HG02610 (cell line): ENCODE data around the gene C1orf105.
A peak's percentile ranks its signal among the peaks of the same experiment; 100 is the strongest.
"Not testable (repeated sequence)": the region's sequence is repeated elsewhere in the genome, so short reads cannot be mapped to it uniquely, and the experiment has no call there.

Source experiments
- ATAC-seq: cut with Tn5 transposase; IDR thresholded peaks from one replicate; pipeline ENCODE4 v1.9.1; 2021; ENCODE audit warnings: mild to moderate bottlenecking, moderate library complexity; ENCODE audit not compliant: unreplicated experiment

C1orf105 gene

DNA sequence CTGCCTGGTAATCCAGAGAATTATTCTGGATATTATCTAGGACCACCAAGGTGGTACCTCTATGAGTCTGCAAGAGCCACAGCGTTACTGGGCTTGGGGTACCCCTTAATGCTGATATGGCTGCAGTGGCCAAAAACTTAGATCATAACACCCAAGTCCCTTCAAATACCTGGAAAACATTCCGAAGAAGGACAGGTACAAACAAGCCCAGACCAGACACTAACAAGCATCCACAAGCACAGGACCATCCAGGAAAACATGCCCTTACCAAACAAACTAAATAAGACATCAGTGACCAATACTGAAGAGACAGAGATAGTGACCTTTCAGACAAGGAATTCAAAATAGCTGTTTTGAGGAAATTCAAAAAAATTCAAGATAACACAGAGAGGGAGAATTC lies 2.9 kb downstream of the C1orf105 start:
- ATAC-seq, result no peak

DNA sequence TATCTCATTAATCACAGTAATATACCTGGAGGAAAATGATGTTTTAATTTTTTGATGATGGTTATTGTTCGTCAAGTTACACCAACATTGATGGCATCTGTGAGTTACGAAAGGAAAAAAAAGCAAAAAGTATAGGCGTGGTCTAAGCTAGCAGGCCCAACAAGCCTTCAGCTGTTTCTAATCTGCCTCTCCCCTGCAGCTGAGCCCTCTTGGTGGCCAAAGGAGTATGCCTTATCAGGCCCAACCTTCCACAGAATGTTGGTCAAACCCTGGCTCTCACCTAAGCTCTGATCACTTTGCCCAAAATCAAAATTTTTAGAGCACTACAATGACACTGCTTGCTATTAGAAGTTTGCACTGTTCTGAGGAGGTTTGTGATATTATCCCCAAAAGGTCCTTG lies 4.9 kb downstream of the C1orf105 start:
- no peak for ATAC-seq

DNA sequence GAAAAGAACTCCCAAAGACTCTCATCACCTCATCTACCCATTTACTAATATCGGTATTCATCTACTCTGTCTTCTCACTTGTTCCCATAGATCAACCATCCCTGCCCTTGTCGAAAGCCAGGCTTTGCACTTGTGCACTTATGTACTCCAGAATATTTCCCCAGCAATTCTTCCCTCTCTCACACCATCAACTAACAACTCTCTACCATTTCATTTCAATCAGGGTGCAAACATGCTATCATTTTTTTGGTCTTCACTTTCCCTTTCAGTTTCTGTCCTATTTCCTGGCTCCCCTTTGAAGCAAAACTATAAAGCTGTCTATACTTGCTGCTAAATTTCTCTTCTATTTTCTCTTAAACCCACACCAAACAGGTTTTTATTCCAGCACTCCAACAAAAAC lies 6.7 kb downstream of the C1orf105 start:
- ATAC-seq, result no peak

DNA sequence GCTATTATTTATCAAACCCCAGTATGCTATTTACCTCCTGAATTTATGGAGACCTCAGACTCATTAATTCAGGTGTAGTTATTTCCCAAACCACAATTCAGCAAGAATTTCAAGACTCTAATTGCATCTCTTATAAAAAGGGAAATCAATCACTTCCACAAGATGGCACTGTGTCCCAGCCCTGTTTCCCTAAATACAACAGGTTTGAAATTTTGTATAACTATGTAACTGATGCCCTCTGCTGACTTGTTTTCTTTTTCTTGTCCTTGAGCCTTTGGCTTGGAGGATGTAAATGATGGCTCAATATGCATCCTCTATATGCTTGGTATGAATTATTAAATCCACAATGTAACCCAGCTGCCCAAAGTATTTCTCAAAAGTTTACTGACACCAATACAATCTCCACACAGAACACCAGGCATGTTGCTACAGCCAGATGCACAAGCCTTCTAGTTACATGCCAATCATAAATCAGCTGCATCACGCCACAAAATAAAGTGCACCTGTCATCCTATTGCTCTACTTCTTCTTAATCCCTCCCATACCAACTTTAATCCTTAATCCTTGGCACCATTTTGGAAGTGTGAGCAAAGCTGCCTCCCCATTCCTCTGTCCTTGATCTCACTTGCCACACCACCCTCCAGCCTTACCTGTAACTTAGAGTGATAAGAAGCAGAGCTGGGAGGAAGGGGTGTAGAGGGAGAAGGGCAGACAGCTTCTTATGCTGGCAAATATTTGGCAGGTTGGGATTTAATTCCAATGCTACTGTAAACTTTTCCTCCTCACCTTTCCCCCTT lies 9.0 kb downstream of the C1orf105 start:
- no peak for ATAC-seq

DNA sequence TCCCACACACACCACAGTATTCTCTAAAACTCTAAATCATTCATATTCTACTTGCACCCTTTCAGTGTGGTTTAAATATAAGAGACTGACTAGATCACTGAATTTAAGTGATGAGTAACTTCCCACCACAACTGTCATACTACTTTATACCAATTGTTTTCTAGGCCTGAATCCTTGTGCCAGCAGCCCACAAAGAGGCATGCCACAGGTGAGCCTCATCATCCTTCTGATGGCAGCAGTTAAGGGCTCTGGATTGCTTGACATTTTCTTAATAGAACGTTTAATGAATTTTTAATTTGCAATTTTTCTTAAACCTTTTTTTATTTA lies 9.6 kb downstream of the C1orf105 start:
- ATAC-seq, result no peak

DNA sequence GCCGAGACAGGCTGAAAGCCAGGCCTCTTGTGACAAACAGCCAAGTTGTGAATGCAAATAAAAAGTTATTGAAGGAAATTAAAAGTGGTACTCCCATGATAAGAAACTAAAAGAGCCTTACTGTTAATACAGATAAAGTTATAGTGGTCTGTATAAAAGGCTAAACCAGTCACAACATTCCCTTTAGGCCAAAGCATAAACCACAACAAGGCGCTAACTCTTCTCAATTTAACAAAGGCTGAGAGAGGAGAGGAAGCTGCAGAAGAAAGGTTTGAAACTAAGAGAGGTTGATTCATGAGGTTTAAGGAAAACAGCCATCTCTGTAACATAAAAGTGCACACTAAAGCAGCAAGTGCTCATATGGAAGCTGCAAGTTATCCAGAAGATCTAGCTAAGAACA lies 10.7 kb downstream of the C1orf105 start:
- ATAC-seq, result no peak

DNA sequence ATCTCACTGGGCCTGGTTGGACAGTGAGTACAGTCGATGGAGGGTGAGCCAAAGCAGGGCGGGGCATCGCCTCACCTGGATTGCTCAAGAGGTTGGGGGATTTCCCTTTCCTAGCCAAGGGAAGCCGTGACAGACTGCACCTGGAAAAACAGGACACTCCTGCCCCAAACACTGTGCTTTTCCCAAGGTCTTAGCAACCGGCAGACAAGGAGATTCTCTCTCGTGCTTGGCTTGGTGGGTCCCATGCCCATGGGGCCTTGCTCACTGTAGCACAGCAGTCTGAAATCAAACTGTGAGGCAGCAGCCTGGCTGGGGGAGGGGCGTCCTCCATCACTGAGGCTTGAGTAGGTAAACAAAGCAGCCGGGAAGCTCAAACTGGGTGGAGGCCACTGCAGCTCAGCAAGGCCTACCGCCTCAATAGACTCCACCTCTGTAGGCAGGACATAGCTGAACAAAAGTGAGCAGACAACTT lies 11.3 kb downstream of the C1orf105 start:
- ATAC-seq, result no peak

DNA sequence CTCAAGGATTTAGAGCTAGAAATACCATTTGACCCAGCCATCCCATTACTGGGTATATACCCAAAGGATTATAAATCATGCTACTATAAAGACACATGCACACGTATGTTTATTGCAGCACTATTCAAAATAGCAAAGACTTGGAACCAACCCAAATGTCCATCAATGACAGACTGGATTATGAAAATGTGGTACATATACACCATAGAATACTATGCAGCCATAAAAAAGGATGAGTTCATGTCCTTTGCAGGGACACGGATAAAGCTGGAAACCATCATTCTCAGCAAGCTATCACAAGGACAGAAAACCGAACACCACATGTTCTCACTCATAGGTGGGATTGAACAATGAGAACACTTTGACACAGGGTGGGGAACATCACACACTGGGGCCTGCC lies 16.7 kb downstream of the C1orf105 start:
- not testable (repeated sequence) for ATAC-seq

DNA sequence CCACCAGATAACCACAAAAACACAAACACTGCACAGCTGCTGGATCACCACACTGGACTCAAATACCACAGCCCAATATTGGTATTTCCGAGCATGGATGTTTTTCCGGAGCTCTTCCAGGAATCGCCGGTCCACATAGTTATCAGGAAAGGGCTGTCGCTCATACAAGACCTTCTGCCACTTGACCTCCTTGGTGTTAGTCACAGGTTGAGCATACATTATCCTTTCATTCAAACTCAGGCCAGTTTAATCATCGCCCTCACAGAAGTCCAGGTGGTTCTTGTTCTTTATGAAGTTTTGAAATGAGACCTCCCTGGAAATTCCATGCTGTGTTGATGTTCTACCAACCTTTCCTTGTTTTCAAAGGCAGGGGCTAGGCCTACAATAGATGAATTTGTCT lies 21.9 kb downstream of the C1orf105 start:
- no peak for ATAC-seq

DNA sequence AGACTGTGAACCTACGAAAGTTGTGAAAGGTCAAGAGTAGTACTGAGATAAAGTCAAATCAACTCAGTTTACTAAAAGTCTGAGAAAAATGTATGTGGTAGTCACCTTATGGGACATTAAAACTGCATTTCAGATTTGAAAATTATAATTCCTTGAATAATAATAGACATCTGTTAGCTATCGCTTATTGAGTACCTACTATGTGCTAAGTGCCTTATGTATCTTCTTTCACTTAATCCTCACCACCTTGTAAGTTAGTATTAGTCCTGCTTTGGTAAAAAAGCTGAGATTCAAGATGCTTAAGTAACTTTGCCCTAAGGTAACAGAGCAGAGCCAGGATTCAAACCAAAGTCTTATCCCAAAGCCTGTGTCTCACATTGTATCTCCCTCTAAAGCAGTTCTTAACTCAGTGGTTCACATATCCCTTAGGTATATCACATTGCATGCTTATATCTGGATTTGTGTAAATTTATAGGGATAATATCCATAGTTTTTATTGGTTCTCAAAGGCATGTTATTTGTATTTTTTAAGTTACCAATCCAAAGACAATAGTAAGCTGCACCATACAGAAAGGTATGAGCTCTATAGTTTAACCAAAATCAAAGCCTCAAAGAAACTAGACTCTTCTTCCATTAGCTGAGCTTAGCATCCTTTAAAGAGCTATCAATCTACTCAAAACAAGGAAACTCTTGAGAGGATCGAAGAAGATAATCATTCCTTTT lies 22.5 kb downstream of the C1orf105 start:
- no peak for ATAC-seq

DNA sequence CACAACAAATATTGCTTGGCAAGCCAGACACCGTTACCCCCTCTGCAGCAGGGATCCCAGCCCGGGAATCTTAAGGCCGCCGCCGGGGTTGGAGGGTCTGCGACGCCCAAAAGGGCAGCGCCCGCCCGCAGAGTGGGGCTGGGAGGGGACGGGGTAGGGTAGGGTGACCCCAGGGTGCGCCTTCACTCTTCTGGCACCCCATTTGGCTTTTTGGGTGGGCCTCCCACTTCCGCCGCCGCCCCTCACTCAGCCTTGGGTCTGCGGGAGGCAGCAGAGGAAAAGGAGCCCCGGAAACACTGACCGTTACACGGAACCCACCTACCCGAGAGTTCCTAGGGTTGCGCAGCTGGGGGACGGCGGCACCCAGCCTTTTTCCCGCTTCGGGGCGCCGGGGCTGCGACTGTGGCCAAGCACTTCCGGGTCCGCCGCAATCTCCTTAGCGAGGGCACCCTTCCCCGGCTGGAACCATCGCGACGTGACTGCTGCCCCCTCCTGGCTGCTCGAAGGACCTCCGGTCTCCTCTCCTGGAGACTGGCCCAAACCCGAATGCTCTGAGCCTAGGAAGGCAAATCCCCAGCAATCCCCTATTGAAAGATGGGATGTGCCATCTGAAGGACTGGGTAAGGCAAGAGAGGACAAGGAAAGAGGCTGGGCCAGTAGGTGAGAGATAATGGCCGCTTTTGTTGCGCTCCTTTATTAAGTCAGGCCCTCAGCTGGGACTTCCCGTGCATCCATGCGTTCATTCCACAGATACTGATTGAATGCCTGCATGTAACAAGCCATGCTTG lies 23.4 kb downstream of the C1orf105 start, which contains the start of gene PIGC:
Gene PIGC, minus strand, starts transcription at position 404 of the 788 bp plus-strand sequence. CDS start 1,447 bp downstream, outside the sequence.
- peak; percentile 99 for ATAC-seq

- ATAC-seq, result no peak
These were observed 26.1 kb downstream of the C1orf105 start for GRCh38 chr1:172446547-172446946.

DNA sequence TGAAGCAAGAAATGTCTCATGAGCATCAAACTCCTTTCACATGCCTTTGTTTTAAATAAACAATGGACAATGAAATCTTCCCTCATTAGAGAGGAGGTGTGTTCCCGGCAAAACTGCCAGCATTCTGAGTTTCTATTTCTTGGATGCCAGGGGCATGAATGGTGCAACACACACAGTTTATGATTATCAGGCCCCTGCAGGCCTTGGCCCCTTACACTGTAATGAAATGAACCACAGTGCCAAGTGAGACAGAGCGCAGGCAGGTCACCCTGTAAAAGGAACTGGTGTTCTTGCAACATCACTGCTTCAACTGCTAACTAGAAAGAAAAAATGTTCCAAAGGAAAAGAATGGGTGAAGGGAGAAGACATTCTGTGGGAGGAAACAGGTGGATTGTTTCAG lies 27.2 kb downstream of the C1orf105 start:
- no peak for ATAC-seq

GRCh38 chr1:172448995-172449584 lies 28.6 kb downstream of the C1orf105 start:
- ATAC-seq, result no peak

DNA sequence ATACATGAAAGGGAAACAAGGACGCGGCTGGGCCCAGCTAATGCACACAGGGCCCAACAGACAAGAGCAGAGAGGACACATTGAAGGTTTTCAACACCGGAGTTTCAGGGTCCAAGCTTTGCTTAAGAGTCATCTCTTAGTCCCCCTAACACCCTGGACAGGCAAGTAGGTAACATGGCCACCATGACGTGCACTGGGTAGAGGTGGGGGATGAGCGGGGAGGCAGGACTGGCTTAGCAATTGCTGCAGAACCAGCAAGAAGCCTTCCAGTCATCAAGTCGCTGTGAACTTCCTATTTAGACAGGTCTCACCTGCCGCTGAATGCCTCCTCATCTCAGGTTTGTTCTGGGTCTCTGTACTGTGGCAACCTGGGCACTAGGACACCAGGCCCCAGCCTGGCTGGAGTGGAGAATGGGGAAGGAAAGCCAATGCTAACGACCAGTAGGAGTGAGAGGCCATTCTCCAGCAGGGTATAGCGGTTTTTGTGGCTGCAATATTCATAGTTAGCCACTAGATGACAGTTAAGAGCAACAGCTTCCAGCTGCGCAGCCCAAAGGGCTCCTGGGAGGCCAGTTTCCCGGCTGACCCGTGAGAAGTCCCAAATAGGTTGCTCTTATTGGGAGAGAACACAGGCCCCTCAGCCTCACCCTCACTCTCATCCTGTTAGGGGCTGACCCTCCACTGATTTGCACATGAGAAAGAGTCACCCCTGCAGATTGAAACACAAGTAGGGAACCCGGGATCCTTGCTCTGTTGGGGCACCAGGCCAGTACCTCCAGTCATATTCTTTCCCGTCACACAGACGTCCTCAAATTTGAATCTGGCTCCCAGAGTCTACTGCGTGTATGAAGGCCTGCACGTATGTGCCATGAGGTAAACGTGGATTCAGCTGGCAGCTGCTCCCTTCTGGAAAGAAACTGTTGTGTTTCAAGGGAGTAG lies 29.4 kb downstream of the C1orf105 start:
- ATAC-seq, result peak; percentile 79

DNA sequence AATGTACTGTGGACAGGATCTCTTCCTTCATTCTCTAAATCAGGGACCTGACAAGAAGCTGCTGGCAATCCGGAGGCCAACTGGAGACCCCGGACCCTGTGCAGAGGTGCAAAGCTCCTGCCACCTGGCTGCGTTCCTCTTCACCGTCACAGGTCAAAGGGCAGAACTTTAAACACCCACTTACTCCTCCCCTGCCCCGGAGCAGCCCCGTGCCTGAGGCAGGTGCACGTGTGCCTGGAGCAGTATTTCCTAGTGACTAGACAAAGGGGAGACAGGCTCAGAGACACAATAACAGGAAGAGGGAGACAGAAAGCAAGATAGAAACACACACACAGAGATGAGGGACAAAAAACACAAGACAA lies 30.0 kb downstream of the C1orf105 start:
- no peak for ATAC-seq

- ATAC-seq, result no peak
These were observed 30.5 kb downstream of the C1orf105 start for GRCh38 chr1:172451002-172451443.

GRCh38 chr1:172452536-172453152 lies 32.2 kb downstream of the C1orf105 start:
- ATAC-seq, result no peak

DNA sequence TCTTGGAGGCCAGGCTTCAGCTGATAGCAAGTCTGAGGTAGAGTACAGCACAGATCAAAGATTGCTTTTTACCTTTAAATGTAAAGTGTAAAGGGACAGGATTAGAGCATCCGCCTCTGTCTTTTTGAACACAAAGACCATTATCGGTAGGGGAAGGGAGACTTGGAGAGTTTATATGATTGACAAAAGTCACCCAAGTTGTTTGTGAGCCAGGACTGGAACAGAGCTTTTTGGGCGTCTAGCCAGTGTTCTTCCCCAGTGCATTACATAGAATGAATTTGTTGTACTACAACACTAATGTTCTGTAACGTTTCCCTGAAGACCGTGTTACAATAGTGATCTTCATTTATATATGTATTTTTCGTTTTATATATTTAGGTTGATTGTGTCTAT lies 32.7 kb downstream of the C1orf105 start:
- ATAC-seq, result no peak

- ATAC-seq, result no peak
These were observed 33.1 kb downstream of the C1orf105 start for GRCh38 chr1:172453607-172454006.
